ENCODE measurements around the gene G2E3. TPM values are rescaled to one million over a fixed set of nuclear protein-coding genes. Genes with fewer than 3 reads are reported as not detected.
"Not testable (repeated sequence)": the region's sequence is repeated elsewhere in the genome, so short reads cannot be mapped to it uniquely, and the experiment has no call there.

The G2E3 gene
- total RNA-seq, 1 donor from 2014 or later: 46.5 TPM

GRCh38 chr14:30572237-30572636, 13.3 kb downstream of the G2E3 start:
- no peaks in the 10 kb centered on the region for H3K27me3 Mint-ChIP-seq (ENCODE audit: low read depth)
- H3K4me1 Mint-ChIP-seq: peaks cover 55% of the 10 kb centered on the region
- no peak overlapping the region for H3K4me3 Mint-ChIP-seq
- H3K27ac Mint-ChIP-seq (ENCODE audit: unreplicated experiment): no peak overlapping the region
- peaks cover 5% of the 10 kb centered on the region for H3K9me3 Mint-ChIP-seq
- DNase-seq (ENCODE audit: low read depth, low spot score): no peak
- no peak for TF ChIP-seq CTCF (conservative IDR thresholded peaks at IDR 0.05)
- H3K36me3 Mint-ChIP-seq (ENCODE audit: low read depth): peaks cover 13% of the 10 kb centered on the region

GRCh38 chr14:30572771-30573170, 13.8 kb downstream of the G2E3 start:
- no peak overlapping the region for H3K4me3 Mint-ChIP-seq
- no peak for TF ChIP-seq CTCF (conservative IDR thresholded peaks at IDR 0.05)
- no peaks in the 10 kb centered on the region for H3K27me3 Mint-ChIP-seq (ENCODE audit: low read depth)
- H3K9me3 Mint-ChIP-seq: peaks cover 3% of the 10 kb centered on the region
- peaks cover 13% of the 10 kb centered on the region for H3K36me3 Mint-ChIP-seq (ENCODE audit: low read depth)
- H3K4me1 Mint-ChIP-seq: peaks cover 55% of the 10 kb centered on the region
- DNase-seq (ENCODE audit: low read depth, low spot score): no peak
- H3K27ac Mint-ChIP-seq (ENCODE audit: unreplicated experiment): no peak overlapping the region

GRCh38 chr14:30573226-30573814, 14.4 kb downstream of the G2E3 start:
- Mint-ChIP-seq H3K9me3 (peaks cover 3% of the 10 kb centered on the region), H3K27ac (ENCODE audit: unreplicated experiment) (peak overlapping the region; percentile 31), H3K4me3 (no peak overlapping the region), H3K4me1 (peaks cover 53% of the 10 kb centered on the region), H3K36me3 (ENCODE audit: low read depth) (peaks cover 12% of the 10 kb centered on the region), H3K27me3 (ENCODE audit: low read depth) (no peaks in the 10 kb centered on the region)
- no peak for DNase-seq (ENCODE audit: low read depth, low spot score)
- TF ChIP-seq CTCF (conservative IDR thresholded peaks at IDR 0.05): no peak

DNA sequence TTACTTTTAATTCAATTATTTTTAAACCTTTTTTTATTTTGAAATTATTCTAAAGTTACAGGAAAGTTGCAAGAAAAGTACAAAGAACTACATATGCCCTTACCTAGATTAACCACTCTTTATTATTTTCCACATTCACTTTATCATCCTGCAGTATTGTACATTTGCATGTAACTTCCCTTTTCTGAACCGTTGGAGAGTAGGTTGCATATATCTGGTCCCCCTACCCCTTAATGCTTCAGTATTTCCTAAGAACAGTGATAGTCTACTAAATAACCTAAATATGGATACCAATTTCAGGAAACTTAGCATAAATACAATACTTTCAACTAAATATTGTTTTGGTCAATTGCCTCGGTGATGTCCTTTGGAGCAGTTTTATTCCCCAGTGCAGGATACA, 15.0 kb downstream of the G2E3 start:
- Mint-ChIP-seq H3K36me3 (ENCODE audit: low read depth) (peaks cover 12% of the 10 kb centered on the region), H3K27ac (ENCODE audit: unreplicated experiment) (no peak overlapping the region), H3K27me3 (ENCODE audit: low read depth) (no peaks in the 10 kb centered on the region), H3K9me3 (peaks cover 3% of the 10 kb centered on the region), H3K4me1 (peaks cover 56% of the 10 kb centered on the region), H3K4me3 (no peak overlapping the region)
- TF ChIP-seq CTCF (conservative IDR thresholded peaks at IDR 0.05): no peak
- DNase-seq (ENCODE audit: low read depth, low spot score): no peak

DNA sequence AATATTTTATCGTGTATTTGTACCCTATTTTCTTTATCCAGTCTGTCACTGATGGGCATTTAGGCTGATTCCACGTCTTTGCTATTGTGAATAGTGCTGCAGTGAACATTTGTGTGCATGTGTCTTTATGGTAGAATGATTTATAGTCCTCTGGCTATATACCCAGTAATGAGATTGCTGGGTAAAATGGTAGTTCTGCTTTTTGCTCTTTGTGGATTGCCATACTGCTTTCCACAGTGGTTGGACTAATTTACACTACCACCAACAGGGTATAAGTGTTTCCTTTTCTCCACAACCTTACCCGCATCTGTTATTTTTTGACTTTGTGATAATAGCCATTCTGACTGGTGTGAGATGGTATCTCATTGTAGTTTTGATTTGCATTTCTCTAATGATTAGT, 15.8 kb downstream of the G2E3 start:
- H3K9me3 Mint-ChIP-seq; H3K27ac Mint-ChIP-seq (ENCODE audit: unreplicated experiment); DNase-seq (ENCODE audit: low read depth, low spot score); H3K4me3 Mint-ChIP-seq; H3K27me3 Mint-ChIP-seq (ENCODE audit: low read depth): not testable (repeated sequence)
- H3K4me1 Mint-ChIP-seq: peaks cover 50% of the 10 kb centered on the region
- peaks cover 12% of the 10 kb centered on the region for H3K36me3 Mint-ChIP-seq (ENCODE audit: low read depth)

- H3K4me1 Mint-ChIP-seq: peaks cover 35% of the 10 kb centered on the region
- not testable (repeated sequence) for H3K9me3 Mint-ChIP-seq; H3K27ac Mint-ChIP-seq (ENCODE audit: unreplicated experiment); H3K4me3 Mint-ChIP-seq; H3K27me3 Mint-ChIP-seq (ENCODE audit: low read depth); DNase-seq (ENCODE audit: low read depth, low spot score)
- H3K36me3 Mint-ChIP-seq (ENCODE audit: low read depth): peaks cover 12% of the 10 kb centered on the region
These were observed 17.4 kb downstream of the G2E3 start for GRCh38 chr14:30576333-30576732.

Data from neural crest cell (in vitro differentiated cells).